ENCODE data around the gene HTR1B. TPM values are rescaled to one million over a fixed set of nuclear protein-coding genes. Genes with fewer than 3 reads are reported as not detected.

The HTR1B gene, protein sequence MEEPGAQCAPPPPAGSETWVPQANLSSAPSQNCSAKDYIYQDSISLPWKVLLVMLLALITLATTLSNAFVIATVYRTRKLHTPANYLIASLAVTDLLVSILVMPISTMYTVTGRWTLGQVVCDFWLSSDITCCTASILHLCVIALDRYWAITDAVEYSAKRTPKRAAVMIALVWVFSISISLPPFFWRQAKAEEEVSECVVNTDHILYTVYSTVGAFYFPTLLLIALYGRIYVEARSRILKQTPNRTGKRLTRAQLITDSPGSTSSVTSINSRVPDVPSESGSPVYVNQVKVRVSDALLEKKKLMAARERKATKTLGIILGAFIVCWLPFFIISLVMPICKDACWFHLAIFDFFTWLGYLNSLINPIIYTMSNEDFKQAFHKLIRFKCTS
- 0.58 TPM for total RNA-seq

DNA sequence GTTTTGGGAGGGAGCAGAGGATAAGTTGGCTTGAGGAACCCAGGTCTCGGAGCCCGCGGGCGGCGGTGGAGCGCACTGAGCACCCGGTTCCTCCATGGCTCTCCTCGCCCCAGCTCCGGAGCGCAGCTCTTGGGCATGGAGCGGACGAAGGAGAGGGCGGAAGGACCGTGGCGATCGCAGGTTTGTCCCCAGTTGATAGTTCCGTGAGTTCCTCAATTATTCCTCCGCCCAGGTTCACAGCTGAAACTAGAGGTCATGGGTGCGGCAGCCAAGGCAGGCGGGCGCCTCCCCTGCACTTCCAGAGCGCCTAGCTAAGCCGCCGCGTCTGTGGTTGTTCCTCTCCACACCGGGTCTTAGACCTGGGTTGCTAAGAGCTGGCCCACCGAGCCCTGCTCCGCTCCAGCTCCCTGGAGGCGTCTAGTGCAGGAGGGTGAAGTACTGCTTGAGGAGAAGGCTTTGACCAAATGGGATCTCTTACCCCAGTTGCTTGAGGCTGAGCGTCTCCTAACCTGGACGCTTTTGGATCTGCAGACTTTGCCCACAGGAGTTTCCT lies at the start of gene HTR1B:
Gene HTR1B, minus strand, starts transcription at position 184 of the 553 bp plus-strand sequence. Its CDS starts 88 bp downstream, at position 96.
- DNase-seq (ENCODE audit: low spot score) = no peak

GRCh38 chr6:77512554-77512953 lies 49.3 kb upstream of the HTR1B start:
- no peak for DNase-seq (ENCODE audit: low spot score)

DNA sequence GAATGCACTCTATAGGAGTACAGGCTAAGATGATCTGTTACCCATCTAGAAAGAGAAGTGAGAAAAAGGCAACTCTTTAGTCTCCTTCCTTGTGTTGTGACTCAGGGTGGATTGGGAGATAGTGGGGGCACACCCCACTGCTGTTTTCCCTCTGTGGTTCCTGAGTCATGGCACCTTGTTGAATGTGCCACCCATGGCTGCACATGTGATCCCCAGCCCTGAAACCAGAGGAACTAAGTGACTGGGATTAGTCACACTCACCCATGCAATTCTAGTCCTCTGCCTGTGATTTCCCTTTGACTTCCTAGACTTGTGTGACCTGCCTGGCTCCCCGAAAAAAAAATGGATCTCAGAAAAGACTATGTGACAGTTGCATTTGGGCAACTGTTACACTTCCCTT lies 48.6 kb upstream of the HTR1B start:
- DNase-seq (ENCODE audit: low spot score) = no peak

DNA sequence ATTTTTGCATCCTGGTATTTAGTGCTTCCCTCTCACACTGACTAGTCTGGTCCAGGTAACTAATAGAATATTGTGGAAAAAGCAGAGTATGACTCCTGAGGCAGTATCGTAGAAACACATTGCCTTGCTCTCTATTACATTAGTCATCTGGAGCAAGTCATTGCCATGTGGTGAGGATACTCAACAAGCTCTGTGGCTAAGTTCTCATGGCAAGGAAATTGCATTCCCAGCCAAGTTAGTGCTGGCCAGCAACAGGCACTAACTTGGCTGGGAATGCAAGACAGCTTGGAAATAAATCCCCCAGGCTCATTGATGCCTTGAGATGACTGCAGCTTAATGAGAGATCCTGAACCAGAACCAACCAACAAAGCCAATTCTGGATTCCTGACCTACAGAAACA lies 39.7 kb upstream of the HTR1B start:
- no peak for DNase-seq (ENCODE audit: low spot score)

GRCh38 chr6:77492530-77492929 lies 29.2 kb upstream of the HTR1B start:
- no peak for DNase-seq (ENCODE audit: low spot score)

DNA sequence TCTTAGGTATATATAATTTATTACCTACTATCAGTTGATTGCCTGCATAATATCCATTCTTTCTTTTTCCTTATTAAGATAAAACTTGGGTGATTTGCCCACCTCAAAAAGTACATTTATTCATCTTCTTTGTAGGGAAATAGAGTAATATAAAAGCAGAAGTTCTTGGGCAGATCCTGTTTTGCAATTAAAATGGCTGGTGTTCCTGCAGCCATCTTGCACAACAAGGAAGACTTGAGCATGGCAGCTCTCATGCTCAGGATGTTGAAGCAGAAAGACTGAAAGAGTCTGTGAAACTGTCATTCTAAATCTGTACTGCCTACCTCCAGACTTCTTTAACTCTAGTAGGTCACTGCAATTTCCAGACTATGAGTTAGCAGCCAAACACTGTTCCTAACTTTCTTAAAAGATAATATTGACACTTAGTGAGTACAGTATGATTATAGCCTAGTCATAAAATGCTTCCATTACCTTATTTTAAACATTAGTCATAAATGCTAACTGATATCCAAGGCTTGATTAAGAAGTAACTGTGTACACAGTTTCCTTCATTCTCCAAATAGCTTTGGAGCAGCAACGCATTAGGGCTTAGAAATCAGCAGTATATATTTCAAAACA lies 24.6 kb upstream of the HTR1B start:
- no peak for DNase-seq (ENCODE audit: low spot score)

DNA sequence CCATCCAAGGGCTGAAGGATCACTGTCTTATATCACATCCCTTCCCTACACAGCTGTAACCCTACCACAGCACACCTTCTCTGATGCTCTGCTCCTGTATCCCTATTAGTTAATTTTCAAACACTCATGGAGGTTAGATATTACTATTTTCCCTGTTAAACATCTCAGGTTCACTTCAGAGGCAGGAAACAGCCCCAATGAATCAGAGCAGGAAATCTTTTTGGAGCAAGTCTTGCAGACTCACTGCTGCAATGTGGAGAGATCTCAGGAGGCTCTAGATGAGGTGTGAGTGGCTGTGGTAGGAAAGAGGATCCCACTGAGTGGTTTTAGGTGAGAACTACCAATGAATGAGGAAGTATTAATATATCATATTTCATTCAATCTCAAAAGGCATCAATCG lies 19.7 kb upstream of the HTR1B start:
- no peak for DNase-seq (ENCODE audit: low spot score)

DNA sequence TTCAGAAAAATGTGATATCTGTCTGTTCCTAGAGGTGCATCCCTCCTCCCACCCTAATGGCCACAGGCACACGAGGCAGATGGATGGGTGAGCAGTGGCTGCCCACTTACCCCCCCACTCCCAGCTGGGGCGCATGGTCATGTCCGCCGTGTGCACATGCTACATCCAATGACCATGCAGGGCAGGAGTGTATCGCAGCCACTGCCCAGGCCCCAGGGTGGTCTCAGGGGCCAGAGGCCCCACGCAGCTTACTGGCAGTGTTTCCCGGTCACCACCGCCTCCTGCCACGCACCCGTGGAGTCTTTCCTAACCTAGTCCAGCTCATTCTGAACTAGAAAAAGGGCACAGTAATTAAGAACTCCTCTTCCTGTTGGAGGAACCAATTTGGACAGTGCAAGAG lies 11.7 kb upstream of the HTR1B start:
- DNase-seq (ENCODE audit: low spot score) = no peak

DNA sequence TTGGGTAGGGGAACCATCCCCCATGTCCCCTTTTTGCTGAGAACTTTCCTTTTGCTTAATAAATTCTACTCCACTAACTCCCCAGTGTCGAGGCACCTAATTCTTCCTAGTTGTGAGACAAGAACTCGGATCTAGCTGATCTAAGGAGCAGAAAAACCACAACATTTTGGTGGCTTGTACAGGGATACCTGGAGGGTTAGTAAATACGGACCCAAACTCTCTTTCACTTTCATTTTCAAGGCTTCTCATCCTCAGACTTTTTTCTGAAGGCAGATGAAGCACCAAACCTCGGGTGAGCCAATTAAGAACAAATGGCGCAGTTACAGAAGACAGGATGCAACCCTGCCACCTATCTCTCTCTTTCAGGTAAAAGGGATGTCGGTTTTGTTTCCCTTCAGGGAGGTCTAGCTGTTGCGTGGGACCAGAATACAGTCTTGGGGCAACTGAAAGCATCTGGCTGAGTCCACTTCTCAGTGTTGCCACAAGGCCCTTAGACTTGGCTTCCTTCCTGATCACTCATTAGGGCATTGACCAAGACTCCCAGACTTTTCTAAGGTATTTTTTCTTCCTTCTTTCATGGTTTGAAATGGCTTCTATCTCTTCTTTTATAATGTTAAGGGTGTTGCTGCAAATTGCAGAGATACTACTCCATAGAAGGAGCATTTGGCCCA lies 11.1 kb upstream of the HTR1B start:
- no peak for DNase-seq (ENCODE audit: low spot score)

GRCh38 chr6:77470983-77471382 lies 7.7 kb upstream of the HTR1B start:
- DNase-seq (ENCODE audit: low spot score) = no peak

DNA sequence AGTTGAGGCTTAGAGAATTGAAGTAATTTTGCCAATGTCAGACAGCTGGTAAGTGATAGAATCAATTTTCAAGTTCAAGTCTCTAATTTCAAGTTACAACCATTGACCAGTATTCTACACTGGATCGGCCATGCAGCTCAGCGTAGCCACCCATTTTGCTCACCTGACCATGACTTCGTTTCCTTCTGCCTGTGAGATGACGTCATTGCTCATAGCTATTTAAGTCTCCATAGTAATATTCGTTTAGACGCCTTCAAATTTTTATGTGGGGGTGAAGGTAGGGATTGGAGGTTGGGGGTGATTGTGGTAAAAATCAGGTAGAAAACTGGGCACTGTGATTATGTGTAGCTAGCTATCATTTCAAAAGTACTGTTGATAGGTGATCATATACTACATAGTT lies 5.6 kb upstream of the HTR1B start:
- no peak for DNase-seq (ENCODE audit: low spot score)

- DNase-seq (ENCODE audit: low spot score) = no peak
Observed at GRCh38 chr6:77466451-77467437, 3.5 kb upstream of the HTR1B start.

- no peak for DNase-seq (ENCODE audit: low spot score)
Observed at GRCh38 chr6:77466055-77466450, 2.8 kb upstream of the HTR1B start.

GRCh38 chr6:77464495-77464867 lies 1.2 kb upstream of the HTR1B start:
- no peak for DNase-seq (ENCODE audit: low spot score)

GRCh38 chr6:77463861-77464494 lies 687 bp upstream of the HTR1B start:
- DNase-seq (ENCODE audit: low spot score) = no peak

GRCh38 chr6:77462359-77463307 lies 658 bp downstream of the HTR1B start:
- DNase-seq (ENCODE audit: low spot score) = no peak

DNA sequence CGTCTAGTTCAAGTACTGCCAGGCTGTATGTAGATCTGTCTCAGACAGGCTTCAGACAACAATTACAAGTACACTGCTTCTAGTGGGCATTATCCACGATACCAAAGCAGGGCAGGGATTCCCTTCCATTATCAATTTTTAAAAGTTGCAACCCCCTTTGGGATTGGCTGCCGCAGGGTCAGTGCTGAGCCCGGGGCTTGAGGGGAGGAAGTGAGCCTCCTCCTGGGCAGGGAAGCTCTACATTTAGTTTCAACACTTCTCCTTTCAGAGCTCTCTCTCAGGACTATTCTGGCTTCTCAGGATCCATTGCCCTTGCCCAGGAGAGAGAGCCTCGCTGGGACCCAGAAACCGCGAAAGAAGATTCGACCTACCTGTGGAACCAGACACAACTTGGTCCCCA lies 1.5 kb downstream of the HTR1B start:
- no peak for DNase-seq (ENCODE audit: low spot score)

GRCh38 chr6:77458421-77458820 lies 4.9 kb downstream of the HTR1B start:
- no peak for DNase-seq (ENCODE audit: low spot score)

DNA sequence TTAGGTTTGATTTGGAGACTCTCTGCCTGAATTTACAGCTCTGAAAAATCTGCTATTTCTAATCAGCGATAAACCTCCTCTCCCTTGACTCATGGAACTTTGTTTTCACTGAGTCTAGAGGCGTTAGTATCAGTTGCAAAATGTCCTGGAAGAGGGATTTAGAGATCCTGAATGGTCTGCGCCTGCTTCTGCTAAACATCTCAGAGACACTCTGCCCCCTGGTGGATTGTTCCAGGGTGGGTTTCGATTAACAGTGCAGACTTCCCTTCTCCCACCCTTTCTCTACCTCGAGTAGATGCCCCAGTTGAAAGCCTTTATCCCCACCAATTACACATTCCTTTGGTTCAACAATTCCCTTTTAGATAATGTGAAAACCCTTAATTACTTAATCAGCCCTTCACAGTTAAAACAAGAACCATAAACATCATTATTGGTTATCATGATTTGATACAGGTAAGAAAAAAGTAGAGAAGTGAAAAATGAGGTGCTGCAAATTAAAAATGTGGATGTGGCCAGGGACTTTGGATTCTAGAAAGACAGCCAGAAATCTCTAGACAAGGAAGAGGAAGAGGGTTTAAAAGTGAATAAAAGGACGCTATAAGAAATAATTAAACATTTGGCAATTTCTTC lies 5.5 kb downstream of the HTR1B start:
- DNase-seq (ENCODE audit: low spot score) = peak; percentile 52

All from mucosa of gallbladder (tissue), 1 donor.